SK-N-MC (cell line): ENCODE results near the gene SCYGR4.

ENCODE experiments used
- EZH2 ChIP-seq: fragments of 200-600 bp; sonication (generic); IDR thresholded peaks from one replicate; pipeline ENCODE4 v1.6.1; 2017; ENCODE audit warnings: antibody characterized with exemption
- POLR2AphosphoS5 ChIP-seq: IDR thresholded peaks from 2 replicates; pipeline ENCODE4 v1.6.1; 2012; ENCODE audit warnings: mild to moderate bottlenecking, low read depth, low read length, borderline replicate concordance

DNA sequence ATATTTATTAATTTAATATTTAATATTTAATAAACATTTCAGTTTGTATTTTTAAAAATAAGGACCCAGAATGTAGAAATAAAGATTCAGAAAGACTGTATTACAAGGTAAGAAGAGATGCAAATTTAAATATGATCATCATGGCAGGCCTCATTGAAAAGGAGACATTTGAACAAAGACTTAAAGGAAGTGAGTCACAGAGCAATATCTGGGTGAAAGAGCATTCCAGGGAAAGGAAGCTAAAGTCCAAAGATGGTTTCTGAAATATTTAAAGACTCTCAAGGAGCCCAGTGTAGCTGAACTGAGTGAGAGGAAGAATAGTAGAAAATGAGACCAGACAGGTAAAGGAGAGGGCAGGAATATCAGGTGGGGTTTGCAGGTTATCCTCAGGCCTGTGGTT lies 5.9 kb downstream of the SCYGR4 start:
- no peak for TF ChIP-seq EZH2
- TF ChIP-seq POLR2AphosphoS5: no peak
